OCI-LY3 (cell line): ENCODE results near the gene ARMC10.

Source experiments
- EZH2phosphoT487 ChIP-seq: fragments of 200-600 bp; shearing (Covaris generic); IDR thresholded peaks from 2 replicates; pipeline ENCODE4 v1.6.1; 2018; ENCODE audit warnings: antibody characterized with exemption, mixed run types, low read depth
- TF ChIP-seq, protein P1 (sequence below): fragments of 200-600, 300-600 bp; sonication (generic); IDR thresholded peaks from 2 replicates; pipeline ENCODE4 v1.5.1; 2014; ENCODE audit warnings: antibody characterized with exemption, low read length, low read depth

DNA sequence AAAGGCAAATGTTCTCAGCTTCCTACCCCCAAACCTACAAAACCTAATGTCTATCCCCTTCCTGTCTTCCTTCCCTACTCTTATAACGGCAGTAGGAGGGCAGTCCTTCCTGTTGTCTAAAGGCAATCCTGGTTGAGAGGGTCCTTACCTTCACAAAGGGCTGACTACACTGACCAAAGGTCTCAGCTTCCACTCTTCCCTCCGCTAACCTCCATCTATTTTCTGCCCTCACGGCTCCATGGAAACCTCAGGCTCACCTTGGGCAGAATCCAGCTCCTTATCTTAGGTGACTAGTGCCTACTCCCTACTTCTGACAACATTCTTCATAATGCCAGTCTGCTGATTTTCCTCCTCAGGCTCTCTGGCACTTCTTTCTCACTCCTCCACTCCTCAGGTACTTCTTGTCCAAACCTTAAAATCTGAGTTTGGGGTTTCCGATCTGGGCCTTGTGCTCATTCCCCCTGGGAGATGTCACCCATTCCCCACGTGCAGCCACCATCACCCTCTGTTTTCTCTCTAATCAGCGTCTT lies 886 bp upstream of the ARMC10 start:
- TF ChIP-seq, protein P1, sequence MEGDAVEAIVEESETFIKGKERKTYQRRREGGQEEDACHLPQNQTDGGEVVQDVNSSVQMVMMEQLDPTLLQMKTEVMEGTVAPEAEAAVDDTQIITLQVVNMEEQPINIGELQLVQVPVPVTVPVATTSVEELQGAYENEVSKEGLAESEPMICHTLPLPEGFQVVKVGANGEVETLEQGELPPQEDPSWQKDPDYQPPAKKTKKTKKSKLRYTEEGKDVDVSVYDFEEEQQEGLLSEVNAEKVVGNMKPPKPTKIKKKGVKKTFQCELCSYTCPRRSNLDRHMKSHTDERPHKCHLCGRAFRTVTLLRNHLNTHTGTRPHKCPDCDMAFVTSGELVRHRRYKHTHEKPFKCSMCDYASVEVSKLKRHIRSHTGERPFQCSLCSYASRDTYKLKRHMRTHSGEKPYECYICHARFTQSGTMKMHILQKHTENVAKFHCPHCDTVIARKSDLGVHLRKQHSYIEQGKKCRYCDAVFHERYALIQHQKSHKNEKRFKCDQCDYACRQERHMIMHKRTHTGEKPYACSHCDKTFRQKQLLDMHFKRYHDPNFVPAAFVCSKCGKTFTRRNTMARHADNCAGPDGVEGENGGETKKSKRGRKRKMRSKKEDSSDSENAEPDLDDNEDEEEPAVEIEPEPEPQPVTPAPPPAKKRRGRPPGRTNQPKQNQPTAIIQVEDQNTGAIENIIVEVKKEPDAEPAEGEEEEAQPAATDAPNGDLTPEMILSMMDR: no peak
- TF ChIP-seq EZH2phosphoT487: no peak
